MM.1S (cell line): Measurements from ENCODE around the gene TRIM54.

Source experiments
- EZH2 ChIP-seq: fragments of 300-600 bp; sonication (generic); optimal IDR thresholded peaks from 2 replicates; pipeline ENCODE3; 2017; ENCODE audit warnings: low read depth, mild to moderate bottlenecking, antibody characterized with exemption, low read length, mixed read lengths
- EZH2phosphoT487 ChIP-seq: fragments of 300-600 bp; sonication (generic); IDR thresholded peaks from 2 replicates; pipeline ENCODE4 v1.6.1; 2018; ENCODE audit warnings: antibody characterized with exemption, low read length
- TF ChIP-seq, protein P1 (sequence below): fragments of 300-600 bp; sonication (generic); IDR thresholded peaks from 2 replicates; pipeline ENCODE4 v1.5.1; 2016; ENCODE audit warnings: antibody characterized with exemption, low read length, mixed read lengths

DNA sequence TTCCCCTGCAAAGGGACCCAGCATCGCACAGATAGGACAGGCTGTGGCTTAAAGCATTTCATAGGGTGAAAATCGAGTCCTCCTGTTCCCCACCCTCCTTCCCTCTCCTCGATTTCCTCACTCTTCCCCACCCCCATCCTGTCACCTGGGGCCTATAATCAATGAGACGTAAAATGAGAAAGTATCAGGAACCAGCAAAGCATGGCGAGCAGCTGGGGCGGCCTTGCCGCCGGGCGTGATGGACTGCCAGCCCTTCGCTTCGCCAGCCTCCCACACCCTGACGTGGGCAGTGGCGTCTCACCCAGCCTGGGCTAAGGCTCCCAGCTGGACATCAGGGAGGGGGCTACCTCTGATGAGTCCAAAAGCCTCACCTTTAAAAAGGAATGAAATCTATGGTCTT, 30.5 kb upstream of the TRIM54 start:
- TF ChIP-seq EZH2 (no peak), EZH2phosphoT487 (no peak)
- TF ChIP-seq, protein P1, sequence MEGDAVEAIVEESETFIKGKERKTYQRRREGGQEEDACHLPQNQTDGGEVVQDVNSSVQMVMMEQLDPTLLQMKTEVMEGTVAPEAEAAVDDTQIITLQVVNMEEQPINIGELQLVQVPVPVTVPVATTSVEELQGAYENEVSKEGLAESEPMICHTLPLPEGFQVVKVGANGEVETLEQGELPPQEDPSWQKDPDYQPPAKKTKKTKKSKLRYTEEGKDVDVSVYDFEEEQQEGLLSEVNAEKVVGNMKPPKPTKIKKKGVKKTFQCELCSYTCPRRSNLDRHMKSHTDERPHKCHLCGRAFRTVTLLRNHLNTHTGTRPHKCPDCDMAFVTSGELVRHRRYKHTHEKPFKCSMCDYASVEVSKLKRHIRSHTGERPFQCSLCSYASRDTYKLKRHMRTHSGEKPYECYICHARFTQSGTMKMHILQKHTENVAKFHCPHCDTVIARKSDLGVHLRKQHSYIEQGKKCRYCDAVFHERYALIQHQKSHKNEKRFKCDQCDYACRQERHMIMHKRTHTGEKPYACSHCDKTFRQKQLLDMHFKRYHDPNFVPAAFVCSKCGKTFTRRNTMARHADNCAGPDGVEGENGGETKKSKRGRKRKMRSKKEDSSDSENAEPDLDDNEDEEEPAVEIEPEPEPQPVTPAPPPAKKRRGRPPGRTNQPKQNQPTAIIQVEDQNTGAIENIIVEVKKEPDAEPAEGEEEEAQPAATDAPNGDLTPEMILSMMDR: no peak
